Measurements from ENCODE around the gene MVK.

DNA sequence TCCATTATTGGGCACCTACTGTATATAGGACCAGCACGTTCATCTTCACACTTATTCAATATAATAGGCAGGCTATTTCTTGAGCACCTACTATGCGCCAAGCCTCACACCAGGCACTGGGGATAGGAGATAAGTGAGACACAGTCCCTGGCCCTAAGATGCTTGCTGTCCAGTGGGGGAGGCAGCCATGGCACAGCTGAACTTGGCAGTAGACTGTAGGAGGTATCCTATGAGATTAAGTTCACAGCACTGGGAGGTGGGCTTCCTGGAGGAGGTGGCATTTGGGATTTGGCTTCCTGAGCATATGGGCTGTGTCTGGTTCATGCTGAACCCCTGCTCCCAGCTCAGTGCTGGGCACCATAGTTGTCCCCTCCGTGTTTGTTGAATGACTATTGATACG lies 65.1 kb downstream of the MVK start:
- TF ChIP-seq POLR2A (IDR thresholded peaks at IDR 0.05) (no peak), POLR2AphosphoS5 (IDR thresholded peaks at IDR 0.05) (no peak), EP300 (IDR thresholded peaks at IDR 0.05; ENCODE audit: low read depth) (no peak)
- TF ChIP-seq, protein P1, sequence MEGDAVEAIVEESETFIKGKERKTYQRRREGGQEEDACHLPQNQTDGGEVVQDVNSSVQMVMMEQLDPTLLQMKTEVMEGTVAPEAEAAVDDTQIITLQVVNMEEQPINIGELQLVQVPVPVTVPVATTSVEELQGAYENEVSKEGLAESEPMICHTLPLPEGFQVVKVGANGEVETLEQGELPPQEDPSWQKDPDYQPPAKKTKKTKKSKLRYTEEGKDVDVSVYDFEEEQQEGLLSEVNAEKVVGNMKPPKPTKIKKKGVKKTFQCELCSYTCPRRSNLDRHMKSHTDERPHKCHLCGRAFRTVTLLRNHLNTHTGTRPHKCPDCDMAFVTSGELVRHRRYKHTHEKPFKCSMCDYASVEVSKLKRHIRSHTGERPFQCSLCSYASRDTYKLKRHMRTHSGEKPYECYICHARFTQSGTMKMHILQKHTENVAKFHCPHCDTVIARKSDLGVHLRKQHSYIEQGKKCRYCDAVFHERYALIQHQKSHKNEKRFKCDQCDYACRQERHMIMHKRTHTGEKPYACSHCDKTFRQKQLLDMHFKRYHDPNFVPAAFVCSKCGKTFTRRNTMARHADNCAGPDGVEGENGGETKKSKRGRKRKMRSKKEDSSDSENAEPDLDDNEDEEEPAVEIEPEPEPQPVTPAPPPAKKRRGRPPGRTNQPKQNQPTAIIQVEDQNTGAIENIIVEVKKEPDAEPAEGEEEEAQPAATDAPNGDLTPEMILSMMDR (IDR thresholded peaks at IDR 0.05) = no peak
